CD1c-positive myeloid dendritic cell (primary cell): Measurements from ENCODE around the gene HLA-A.
"Not testable (repeated sequence)": the region's sequence is repeated elsewhere in the genome, so short reads cannot be mapped to it uniquely, and the experiment has no call there.

Experiments
- DNase-seq: peaks from one replicate; pipeline ENCODE4 v3.0.0-alpha.2; 2016; ENCODE audit errors: extremely low spot score

The HLA-A gene

DNA sequence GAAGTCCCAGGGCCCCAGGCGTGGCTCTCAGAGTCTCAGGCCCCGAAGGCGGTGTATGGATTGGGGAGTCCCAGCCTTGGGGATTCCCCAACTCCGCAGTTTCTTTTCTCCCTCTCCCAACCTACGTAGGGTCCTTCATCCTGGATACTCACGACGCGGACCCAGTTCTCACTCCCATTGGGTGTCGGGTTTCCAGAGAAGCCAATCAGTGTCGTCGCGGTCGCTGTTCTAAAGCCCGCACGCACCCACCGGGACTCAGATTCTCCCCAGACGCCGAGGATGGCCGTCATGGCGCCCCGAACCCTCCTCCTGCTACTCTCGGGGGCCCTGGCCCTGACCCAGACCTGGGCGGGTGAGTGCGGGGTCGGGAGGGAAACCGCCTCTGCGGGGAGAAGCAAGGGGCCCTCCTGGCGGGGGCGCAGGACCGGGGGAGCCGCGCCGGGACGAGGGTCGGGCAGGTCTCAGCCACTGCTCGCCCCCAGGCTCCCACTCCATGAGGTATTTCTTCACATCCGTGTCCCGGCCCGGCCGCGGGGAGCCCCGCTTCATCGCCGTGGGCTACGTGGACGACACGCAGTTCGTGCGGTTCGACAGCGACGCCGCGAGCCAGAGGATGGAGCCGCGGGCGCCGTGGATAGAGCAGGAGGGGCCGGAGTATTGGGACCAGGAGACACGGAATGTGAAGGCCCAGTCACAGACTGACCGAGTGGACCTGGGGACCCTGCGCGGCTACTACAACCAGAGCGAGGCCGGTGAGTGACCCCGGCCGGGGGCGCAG, at the start of gene HLA-A:
HLA-A (plus strand) TSS at position 258 of the 778 bp plus-strand sequence; CDS start at position 280, 22 bp downstream.
- DNase-seq: peak; percentile 98

DNA sequence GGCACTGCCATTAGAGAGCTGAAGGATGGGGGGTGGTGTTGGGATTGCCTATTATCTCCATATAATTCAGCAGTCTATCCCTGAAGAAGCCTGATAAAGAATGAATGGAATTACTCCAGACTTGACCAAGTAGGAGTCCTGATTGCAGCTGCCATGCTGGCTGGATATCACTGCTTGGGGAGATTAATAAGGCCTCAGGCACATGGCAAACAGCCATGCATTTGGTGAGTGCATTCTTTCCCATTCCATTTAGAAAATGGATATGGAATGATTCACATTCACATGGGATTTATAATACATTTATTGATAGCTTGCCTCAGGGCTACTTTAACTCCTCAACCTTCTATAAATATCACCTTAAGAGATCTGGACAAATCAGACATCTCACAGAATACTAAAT, 49.6 kb upstream of the HLA-A start:
- no peak for DNase-seq

DNA sequence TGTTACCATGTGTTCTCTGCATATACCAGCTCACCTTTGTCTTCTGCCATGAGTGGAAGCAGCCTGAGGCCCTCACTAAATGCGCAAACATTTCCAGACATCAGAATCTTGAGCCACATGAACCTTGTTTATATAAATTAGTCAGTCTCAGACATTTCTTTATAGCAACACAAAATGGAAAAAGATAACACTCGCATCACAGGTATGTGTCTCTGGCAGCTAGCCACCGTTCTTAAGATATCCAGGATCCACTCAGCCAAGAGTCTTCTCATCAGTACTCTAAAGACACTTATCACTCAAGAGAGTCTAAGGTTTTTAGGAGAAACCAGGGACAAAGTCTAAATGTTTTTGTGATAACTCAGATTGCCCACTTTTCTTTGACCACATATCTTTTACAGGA, 43.1 kb upstream of the HLA-A start:
- no peak for DNase-seq

DNA sequence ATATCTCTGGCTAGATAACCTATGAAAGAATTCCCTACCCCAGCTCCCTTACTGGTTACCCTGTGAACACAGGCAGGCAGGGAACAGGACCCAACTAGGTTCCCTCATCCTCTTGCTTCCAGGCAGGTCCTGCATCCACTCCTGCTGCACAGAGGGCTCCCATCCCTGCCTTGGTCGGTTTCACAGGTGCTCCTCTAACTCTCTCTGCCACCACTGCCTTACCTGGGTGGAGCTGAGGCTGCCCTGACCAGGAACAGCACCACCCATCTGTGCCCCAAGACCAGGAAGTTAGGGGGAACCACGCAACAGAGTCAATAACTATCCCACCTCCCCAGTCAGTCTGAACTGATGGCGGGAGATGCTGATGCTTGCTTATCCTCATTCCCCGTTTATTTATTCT, 37.0 kb upstream of the HLA-A start:
- no peak for DNase-seq

DNA sequence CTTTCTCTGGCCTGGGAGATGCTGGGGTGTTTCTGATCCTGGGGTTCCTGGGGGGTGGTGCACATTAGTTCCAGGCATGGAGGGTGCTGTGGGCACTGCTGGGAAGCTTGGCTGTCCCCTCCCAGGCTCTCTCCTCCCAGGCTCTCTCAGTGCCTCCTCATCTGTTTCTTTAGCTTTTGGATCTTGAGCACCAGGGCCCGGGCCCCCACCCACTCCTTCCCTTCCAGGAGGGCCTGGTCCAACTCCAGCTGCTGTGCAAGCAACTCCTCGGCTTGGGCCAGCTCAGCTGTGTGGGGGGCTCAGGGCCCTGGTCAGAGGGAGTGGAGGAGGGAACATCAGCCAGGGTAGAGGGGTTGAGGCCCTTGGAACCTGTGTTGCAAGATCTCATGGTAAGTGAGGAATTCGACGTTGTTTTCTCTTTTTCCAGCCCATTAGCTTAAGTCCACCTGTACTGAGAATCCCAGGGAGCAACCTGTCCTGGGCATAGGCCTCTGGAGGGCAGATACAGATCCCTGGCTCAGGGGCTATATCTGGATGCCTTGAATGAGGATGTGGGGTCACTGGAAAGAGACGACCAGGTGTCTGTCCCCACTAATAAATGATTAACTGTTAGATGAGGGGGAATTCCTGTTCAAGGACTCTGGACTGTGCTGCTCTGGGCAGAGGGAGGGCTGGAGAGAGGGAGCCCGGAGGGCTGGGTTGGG, 34.5 kb upstream of the HLA-A start:
- DNase-seq: no peak

DNA sequence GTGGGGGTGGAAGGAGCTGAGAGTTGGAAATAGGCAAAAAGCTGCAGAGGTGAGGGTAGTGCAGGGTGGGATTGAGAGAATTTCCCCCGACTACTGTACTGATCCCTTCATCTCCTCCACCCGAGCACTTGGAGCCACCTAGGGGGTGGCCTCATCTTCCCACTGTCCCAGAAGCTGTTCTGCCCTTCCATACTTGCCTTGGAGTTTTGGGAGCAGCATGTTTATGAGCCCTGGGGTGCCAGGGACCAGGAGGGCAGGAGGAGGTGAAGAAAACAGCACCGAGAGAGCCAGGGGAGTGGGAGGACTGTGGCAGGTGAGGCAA, 34.0 kb upstream of the HLA-A start:
- DNase-seq: no peak

DNA sequence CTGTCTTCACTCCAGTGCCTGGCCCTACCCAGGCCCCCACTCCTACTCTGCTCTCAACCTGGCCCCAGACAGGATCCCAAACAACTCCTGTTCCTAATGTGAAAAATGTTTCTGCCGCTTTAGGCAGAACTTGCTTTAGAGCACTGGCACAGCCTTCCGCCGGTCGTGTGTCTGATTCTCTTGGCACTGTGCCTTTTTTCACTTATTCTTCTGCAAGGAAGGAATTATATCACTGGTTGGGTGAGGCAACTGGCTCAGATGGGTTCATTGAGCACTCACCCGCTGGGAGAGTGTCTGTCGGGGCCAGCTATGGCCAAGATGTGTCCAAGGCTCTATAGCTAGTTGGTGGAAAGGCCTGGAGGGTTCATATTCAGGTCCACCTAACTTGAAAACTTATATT, 33.6 kb upstream of the HLA-A start:
- DNase-seq: no peak

DNA sequence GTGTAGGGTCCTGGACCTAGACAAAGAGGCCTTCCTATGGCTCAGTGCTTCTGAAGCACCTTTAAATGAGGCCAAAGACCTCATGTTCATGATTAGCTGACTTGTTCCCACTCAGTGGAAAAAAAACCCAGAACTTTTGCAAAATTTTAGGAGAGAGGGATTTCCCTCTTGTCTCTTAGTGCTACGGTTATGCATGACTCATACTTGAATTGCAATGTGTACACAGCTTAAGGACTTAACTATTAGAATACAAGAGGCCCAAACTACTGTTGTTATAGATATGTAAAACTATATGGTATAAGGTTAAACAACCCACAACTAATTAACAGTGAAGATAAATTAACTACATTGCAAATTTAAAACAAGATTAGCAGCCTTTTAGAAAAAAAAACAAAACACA, 32.3 kb upstream of the HLA-A start:
- no peak for DNase-seq

DNA sequence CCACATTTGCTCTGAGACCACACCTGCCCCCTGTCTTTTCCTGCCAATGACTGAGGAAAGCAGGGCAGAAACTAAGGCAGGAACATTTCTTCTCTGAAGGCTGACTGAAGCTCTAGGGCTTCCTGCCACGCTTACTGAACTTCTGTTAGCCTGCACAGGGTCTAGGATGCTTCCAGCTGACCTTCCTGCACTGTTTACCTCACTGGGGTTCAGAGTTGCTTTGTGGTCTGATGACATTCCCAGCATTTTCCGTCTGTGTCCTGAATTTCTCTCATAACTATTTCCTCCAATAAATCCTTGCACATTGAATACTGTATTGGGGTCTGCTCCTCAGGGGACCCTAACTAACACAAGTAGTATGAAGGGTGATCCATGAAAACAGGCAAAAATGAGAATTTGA, 29.5 kb upstream of the HLA-A start:
- DNase-seq: no peak

DNA sequence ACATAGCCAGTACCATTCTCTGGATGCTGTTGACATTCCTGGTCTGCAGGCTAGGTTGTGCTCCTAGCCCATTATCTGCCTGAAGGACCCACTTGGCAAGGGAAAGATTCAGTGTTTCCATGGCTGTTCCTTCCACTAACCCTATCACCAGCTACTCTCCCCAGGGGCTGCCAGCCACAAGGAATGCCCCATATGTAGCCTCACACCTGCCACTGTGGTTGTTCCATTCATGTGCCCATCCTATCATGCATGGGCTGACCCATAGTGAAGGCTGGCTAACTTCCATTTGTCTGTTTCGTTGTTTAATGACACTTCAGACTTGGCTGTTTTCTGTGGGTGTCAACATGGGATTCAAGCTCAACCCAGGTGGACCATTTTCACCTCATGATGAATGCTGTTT, 25.6 kb upstream of the HLA-A start:
- no peak for DNase-seq

DNA sequence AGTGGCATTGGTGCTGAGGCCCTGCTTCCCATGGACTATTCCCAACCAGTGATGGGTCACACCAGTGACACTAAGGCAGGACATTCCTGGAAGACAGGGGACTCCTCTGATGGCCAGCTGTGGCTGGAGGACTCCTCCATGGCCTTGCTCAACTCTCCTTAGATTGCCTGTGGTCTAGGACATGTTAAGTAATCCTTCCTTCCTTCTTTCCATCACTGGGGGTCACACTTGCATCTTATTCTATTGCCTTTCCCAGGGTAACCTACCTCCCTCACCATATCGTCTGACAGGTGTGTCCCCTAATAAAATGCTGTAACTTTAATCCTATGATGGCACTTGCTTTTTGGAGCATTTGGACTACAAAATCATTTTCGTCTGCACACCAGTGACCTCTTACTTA, 24.5 kb upstream of the HLA-A start:
- DNase-seq: no peak

DNA sequence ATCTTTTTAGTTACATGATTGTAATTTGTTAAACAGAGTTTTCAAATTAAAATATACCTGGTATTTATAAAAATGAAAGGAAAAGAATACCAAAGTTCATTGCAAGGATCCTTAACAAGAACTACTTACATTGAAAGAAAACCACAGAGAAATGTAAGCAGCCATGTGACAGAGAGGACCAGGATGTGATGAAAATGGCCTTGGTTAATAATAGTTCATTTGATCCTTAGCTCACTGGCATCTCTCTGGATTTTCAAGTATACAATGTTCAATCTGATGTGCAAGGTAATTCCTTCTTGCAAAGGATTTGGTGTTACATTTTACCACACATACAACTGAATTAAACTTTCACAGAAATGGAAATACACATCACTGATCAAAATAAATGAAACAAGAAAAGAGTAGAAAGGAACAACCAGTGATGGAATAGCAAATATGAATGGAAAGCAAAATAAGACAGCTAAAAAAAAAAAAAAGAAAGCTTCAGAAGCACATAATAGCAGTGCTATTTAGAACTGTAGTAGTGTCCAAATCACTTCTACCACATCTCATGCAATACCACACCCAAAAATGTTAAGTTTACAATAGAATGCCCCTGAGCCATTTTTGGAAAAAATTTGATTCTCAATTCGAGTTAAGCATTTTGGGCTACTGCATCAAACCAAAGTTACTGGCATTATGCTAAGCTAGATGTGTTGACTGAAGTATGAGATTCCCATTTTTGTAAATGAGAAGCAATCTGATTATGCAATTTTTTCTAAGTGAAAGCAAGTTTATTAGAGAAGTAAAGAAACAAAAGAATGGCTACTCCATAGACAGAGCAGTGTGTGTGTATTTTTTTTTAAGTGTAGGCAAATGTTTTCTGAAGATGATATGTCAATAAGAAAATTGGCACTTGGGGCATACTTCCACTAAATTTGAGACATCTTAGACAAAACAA, 22.6 kb upstream of the HLA-A start:
- DNase-seq: no peak

DNA sequence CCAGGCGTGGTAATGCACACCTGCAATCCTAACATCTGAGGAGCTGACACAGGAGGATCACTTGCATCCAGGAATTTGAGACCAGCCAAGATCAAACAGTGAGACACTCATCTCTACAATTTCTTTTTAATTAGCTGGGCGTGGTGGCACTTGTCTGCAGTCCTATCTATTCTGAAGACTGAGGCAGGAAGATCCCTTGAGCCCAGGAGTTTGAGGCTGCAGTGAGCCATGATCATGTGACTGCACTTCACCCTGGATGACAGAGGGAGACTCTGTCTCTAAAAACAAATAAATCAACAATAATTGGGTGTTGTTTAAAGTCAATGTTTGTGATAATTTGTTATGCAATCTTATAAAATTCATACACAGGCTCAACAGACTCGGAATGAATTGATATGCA, 18.0 kb upstream of the HLA-A start:
- DNase-seq: no peak

DNA sequence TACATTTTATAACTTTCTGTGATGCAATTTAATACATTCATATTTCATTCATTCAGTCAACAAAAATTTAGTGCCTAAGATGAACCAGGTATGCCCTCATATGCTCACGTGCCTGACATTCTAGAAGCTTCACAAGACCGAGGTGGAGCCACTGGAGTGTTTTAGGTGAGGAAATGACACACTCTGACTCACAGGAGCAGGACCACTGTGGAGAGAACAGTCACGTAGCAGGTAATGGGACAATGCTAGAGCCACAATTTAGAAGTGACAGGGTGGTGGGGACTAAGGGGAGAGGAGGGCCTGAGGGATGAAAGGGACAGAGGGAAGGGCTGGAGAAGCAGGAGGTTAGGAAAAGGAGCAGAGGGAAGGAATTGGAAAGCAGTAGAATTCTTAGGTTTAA, 17.6 kb upstream of the HLA-A start:
- DNase-seq: no peak

DNA sequence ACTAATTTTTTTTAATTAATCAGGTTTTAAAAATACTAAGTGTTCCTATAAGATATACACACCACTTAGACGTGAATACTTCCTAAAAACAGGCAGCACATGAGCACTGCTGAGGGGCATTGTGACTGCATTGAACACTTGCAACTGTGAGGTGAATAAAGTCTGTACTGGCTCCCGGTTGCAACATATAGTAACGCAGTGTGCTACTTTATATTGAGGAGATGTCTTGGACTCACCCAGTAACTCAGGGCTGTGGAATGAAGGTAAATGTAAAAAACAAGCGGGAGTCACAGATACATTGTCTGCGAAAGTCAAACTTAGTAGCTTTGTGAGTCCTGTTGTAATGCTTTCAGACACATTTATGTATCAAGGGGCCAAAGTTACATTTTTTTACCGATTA, 17.0 kb upstream of the HLA-A start:
- DNase-seq: peak; percentile 31

DNA sequence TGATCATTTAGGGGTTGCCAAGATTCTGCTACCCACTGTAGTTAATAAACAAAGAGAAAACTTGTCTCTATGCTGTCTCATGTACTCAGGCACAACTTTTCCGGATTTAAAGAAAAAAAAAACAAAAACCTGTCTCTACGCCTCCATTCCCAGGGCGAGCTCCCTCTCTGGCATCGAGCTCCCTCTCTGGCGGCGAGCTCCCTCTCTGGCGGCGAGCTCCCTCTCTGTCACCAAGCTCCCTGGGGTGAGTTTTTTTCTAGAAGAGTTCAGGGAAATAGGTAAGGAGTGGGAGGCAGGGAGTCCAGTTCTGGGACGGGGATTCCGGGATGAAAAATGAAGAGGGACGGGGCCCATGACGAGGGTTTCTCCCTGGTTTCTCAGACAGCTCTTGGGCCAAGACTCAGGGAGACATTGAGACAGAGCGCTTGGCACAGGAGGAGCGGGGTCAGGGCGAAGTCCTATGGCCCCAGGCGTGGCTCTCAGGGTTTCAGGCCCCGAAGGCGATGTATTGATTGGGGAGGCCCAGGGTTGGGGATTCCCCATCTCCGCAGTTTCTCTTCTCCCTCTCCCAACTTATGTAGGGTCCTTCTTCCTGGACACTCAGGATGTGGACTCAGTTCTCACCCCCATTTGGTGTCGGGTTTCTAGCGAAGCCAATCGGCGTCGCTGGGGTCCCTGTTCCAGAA, 16.5 kb upstream of the HLA-A start:
- DNase-seq: peak; percentile 9

DNA sequence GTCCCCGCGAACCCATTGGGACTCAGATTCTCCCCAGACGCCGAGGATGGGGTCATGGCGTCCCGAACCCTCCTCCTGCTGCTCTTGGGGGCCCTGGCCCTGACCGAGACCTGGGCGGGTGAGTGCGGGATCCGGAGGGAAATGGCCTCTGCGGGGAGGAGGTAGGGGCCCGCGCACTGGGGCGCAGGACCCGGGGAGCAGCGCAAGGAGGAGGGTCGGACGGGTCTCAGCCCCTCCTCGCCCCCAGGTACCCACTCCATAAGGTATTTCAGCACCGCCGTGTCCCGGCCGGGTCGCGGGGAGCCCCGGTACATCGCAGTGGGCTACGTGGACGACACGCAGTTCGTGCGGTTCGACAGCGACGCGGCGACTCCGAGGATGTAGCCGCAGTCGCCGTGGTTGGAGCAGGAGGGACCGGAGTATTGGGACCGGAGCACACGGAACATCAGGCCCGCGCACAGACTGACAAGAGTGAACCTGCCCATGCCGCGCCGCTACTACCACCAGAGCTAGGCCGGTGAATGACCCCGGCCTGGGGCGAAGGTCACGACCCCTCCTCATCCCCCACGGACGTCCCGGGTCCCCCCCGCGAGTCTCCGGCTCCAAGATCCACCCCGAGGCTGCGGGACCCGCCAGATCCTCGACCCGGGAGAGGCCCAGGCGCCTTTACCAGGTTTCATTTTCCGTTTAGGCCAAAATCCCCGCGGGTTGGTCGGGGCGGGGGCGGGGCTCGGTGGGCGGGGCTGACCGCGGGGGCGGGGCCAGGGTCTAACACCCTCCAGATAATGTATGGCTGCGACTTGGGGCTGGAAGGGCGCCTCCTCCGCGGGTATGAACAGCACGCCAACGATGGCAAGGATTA, 15.7 kb upstream of the HLA-A start:
- DNase-seq: peak; percentile 89

DNA sequence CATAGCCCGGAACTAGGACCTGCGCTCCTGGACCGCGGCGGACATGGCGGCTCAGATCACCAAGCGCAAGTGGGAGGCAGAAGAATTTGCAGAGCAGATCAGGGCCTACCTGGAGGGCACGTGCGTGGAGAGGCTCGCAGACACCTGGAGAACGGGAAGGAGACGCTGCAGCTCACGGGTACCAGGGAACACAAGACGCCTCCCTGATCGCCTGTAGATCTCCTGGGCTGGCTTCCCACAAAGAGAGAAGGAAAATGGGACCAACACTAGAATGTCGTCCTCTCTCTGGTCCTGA, 15.1 kb upstream of the HLA-A start:
- DNase-seq: no peak

DNA sequence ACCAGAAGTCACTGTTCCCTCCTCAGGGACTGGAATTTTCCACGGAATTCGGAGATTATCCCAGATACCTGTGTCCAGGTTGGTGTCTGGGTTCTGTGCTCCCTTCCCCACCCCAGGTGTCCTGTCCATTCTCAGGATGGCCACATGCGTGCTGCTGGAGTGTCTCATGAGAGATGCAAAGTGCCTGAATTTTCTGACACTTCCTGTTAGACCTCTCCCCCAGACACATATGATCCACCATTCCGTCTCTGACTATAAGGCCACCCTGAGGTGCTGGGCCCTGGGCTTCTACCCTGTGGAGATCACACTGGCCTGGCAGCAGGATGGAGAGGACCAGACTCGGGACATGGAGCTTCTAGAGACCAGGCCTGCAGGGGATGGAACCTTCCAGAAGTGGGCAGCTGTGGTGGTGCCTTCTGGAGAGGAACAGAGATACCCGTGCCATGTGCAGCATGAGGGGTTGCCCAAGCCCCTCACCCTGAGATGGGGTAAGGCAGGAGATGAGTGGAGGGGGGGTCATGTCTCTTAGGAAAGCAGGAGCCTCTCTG, 14.4 kb upstream of the HLA-A start:
- DNase-seq: no peak

DNA sequence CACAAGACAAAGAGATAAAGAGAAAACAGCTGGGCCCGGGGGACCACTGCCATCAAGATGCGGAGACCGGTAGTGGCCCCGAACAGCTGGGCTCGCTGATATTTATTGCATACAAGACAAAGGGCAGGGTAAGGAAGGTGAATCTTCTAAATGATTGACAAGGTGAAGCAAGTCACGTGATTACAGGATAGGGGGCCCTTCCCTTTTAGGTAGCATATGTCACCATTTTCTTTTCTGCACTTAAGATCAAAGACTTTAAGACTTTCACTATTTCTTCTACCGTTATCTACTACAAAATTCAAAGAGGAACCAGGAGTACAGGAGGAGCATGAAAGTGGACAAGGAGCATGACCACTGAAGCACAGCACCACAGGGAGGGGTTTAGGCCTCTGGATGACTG, 12.3 kb upstream of the HLA-A start:
- not testable (repeated sequence) for DNase-seq

DNA sequence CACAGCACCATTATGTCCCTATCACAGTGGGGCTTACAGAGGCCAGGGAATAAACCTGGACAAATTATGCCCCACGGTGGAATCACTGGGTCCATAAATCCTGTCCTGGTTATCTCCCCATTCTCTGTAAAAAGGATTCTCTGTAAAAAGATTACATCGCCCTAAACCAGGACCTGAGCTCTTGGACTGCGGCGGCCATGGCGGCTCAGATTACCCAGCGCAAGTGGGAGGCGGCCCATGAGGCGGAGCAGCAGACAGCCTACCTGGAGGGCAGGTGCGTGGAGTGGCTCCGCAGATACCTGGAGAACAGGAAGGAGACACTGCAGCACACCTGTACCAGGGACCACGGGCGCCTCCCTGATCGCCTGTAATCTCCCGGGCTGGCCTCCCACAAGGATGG, 8.4 kb upstream of the HLA-A start:
- no peak for DNase-seq
